Astrocyte (in vitro differentiated cells and primary cell): ENCODE data around the gene MAP3K3. TPM values are rescaled to one million over a fixed set of nuclear protein-coding genes. Genes with fewer than 3 reads are reported as not detected.

ENCODE experiments used
- DNase-seq: peaks from one replicate; pipeline ENCODE4 v3.0.0-alpha.2; 2010; ENCODE audit warnings: low read depth
- FAIRE-seq: peaks from 2 replicates; lab custom pipeline; 2011; peaks lifted over from hg19 to GRCh38; lab: Jason Lieb, UNC
- H2AFZ ChIP-seq: 2 replicates; pipeline ENCODE4 v1.6.0; 2012; ENCODE audit warnings: low read depth, low read length, inconsistent platforms
- H3K27ac ChIP-seq: 2 replicates; pipeline ENCODE4 v1.5.1; 2011; ENCODE audit warnings: low read depth, low read length, inconsistent platforms
- H3K27me3 ChIP-seq: 2 replicates; pipeline ENCODE4 v1.6.0; 2011; ENCODE audit warnings: low read length, inconsistent platforms; ENCODE audit not compliant: insufficient read depth
- H3K36me3 ChIP-seq: 2 replicates; pipeline ENCODE4 v1.5.1; 2011; ENCODE audit warnings: low read length, inconsistent platforms; ENCODE audit not compliant: insufficient read depth
- H3K4me1 ChIP-seq: 2 replicates; pipeline ENCODE4 v1.5.1; 2011; ENCODE audit warnings: low read length, inconsistent platforms; ENCODE audit not compliant: insufficient read depth
- H3K4me2 ChIP-seq: 2 replicates; pipeline ENCODE4 v1.6.0; 2012; ENCODE audit warnings: low read length, inconsistent platforms
- H3K4me3 ChIP-seq: 2 replicates; pipeline ENCODE4 v1.5.1; 2011; ENCODE audit warnings: low read depth, mild to moderate bottlenecking, low read length, inconsistent platforms; ENCODE audit not compliant: insufficient read depth
- H3K79me2 ChIP-seq: 2 replicates; pipeline ENCODE4 v1.6.0; 2012; ENCODE audit warnings: mild to moderate bottlenecking, low read length, inconsistent platforms; ENCODE audit not compliant: insufficient read depth
- H3K9ac ChIP-seq: 2 replicates; pipeline ENCODE4 v1.6.0; 2012; ENCODE audit warnings: mild to moderate bottlenecking, low read length, inconsistent platforms
- H3K9me3 ChIP-seq: 2 replicates; pipeline ENCODE4 v1.5.1; 2012; ENCODE audit warnings: low read depth, mild to moderate bottlenecking, low read length, inconsistent platforms; ENCODE audit not compliant: insufficient read depth
- H4K20me1 ChIP-seq: 2 replicates; pipeline ENCODE4 v1.6.0; 2012; ENCODE audit warnings: low read length, inconsistent platforms; ENCODE audit not compliant: insufficient read depth
- H3K27ac Mint-ChIP-seq: one replicate; pipeline ENCODE4 v1.8.0; 2021; ENCODE audit warnings: mild to moderate bottlenecking, mixed read lengths; ENCODE audit not compliant: unreplicated experiment
- H3K27me3 Mint-ChIP-seq: one replicate; pipeline ENCODE4 v1.8.0; 2021; ENCODE audit warnings: low read depth, mixed read lengths; ENCODE audit not compliant: unreplicated experiment
- H3K36me3 Mint-ChIP-seq: one replicate; pipeline ENCODE4 v1.8.0; 2021; ENCODE audit warnings: low read depth, mixed read lengths; ENCODE audit not compliant: unreplicated experiment
- H3K4me1 Mint-ChIP-seq: one replicate; pipeline ENCODE4 v1.8.0; 2021; ENCODE audit warnings: low read depth, mixed read lengths; ENCODE audit not compliant: unreplicated experiment
- H3K4me3 Mint-ChIP-seq: one replicate; pipeline ENCODE4 v1.8.0; 2021; ENCODE audit warnings: mild to moderate bottlenecking, moderate library complexity, mixed read lengths; ENCODE audit not compliant: unreplicated experiment
- H3K9me3 Mint-ChIP-seq: one replicate; pipeline ENCODE4 v1.8.0; 2021; ENCODE audit warnings: mild to moderate bottlenecking, mixed read lengths; ENCODE audit not compliant: unreplicated experiment
- CTCF ChIP-seq: IDR thresholded peaks from 2 replicates; pipeline ENCODE4 v1.5.1; 2011; ENCODE audit warnings: low read depth, mild to moderate bottlenecking, inconsistent platforms, low read length, moderate library complexity; ENCODE audit not compliant: insufficient read depth
- EZH2 ChIP-seq: IDR thresholded peaks from 2 replicates; pipeline ENCODE4 v1.6.1; 2012; ENCODE audit warnings: mild to moderate bottlenecking, low read length, inconsistent platforms; ENCODE audit not compliant: insufficient read depth
- total RNA-seq: library from RNA; stranded (reverse); gene quantifications from 2 replicates; pipeline ENCODE4 v1.2.1, GENCODE V29; 2021

MAP3K3 gene
- total RNA-seq, 1 donor from 2014 or later: 30.5 TPM

GRCh38 chr17:63703556-63704258 is 81.5 kb downstream of the MAP3K3 start:
- peaks cover 2% of the 10 kb centered on the region for H3K9me3 Mint-ChIP-seq
- no peaks in the 10 kb centered on the region for H3K27me3 Mint-ChIP-seq
- H3K27ac Mint-ChIP-seq: peak overlapping the region; percentile 9
- DNase-seq (no peak), FAIRE-seq (no peak)
- H3K27ac ChIP-seq: no peak overlapping the region
- H3K4me3 ChIP-seq: no peak overlapping the region
- H3K79me2 ChIP-seq: no peaks in the 10 kb centered on the region
- H3K4me1 ChIP-seq: peaks cover 11% of the 10 kb centered on the region
- peaks cover 4% of the 10 kb centered on the region for H3K4me1 Mint-ChIP-seq
- H3K27me3 ChIP-seq: no peaks in the 10 kb centered on the region
- H3K36me3 Mint-ChIP-seq: peaks cover 21% of the 10 kb centered on the region
- no peaks in the 10 kb centered on the region for H3K9me3 ChIP-seq
- peaks cover 8% of the 10 kb centered on the region for H4K20me1 ChIP-seq
- no peak overlapping the region for H3K4me3 Mint-ChIP-seq
- no peak overlapping the region for H2AFZ ChIP-seq
- H3K9ac ChIP-seq: no peak overlapping the region
- no peak overlapping the region for H3K4me2 ChIP-seq
- TF ChIP-seq CTCF (no peak), EZH2 (no peak)
- H3K36me3 ChIP-seq: peaks cover 4% of the 10 kb centered on the region

GRCh38 chr17:63704259-63704576 is 82.0 kb downstream of the MAP3K3 start:
- no peak for DNase-seq
- TF ChIP-seq EZH2 (no peak), CTCF (no peak)
- Histone ChIP-seq H3K79me2 (no peaks in the 10 kb centered on the region), H3K4me2 (no peak overlapping the region), H3K27me3 (no peaks in the 10 kb centered on the region), H3K4me1 (peaks cover 9% of the 10 kb centered on the region), H3K9ac (no peak overlapping the region), H3K9me3 (no peaks in the 10 kb centered on the region), H2AFZ (no peak overlapping the region), H4K20me1 (peaks cover 8% of the 10 kb centered on the region), H3K27ac (no peak overlapping the region), H3K4me3 (no peak overlapping the region), H3K36me3 (peaks cover 9% of the 10 kb centered on the region)
- Mint-ChIP-seq H3K36me3 (peaks cover 23% of the 10 kb centered on the region), H3K27me3 (no peaks in the 10 kb centered on the region), H3K4me1 (peaks cover 4% of the 10 kb centered on the region), H3K4me3 (no peak overlapping the region), H3K27ac (no peak overlapping the region), H3K9me3 (peaks cover 2% of the 10 kb centered on the region)
- no peak for FAIRE-seq

GRCh38 chr17:63704836-63705235 is 82.6 kb downstream of the MAP3K3 start:
- no peak for FAIRE-seq
- H3K4me3 Mint-ChIP-seq: no peak overlapping the region
- no peak for DNase-seq
- H3K9me3 Mint-ChIP-seq: peaks cover 2% of the 10 kb centered on the region
- no peaks in the 10 kb centered on the region for H3K9me3 ChIP-seq
- TF ChIP-seq CTCF (no peak), EZH2 (no peak)
- H3K27ac ChIP-seq: no peak overlapping the region
- H3K4me1 Mint-ChIP-seq: peaks cover 4% of the 10 kb centered on the region
- H3K4me1 ChIP-seq: peaks cover 9% of the 10 kb centered on the region
- no peak overlapping the region for H3K9ac ChIP-seq
- H3K4me3 ChIP-seq: no peak overlapping the region
- H3K27me3 Mint-ChIP-seq: no peaks in the 10 kb centered on the region
- no peak overlapping the region for H2AFZ ChIP-seq
- peaks cover 14% of the 10 kb centered on the region for H3K36me3 ChIP-seq
- H4K20me1 ChIP-seq: peaks cover 8% of the 10 kb centered on the region
- H3K36me3 Mint-ChIP-seq: peaks cover 25% of the 10 kb centered on the region
- H3K27me3 ChIP-seq: no peaks in the 10 kb centered on the region
- H3K4me2 ChIP-seq: no peak overlapping the region
- no peak overlapping the region for H3K27ac Mint-ChIP-seq
- no peaks in the 10 kb centered on the region for H3K79me2 ChIP-seq
